Ovary (tissue), 3 donors: ENCODE data around the gene VCP.

Experiments
- EP300 ChIP-seq: sonication (generic); formaldehyde crosslinking; IDR thresholded peaks from one replicate; pipeline ENCODE4 v1.6.1; 2017; ENCODE audit warnings: antibody characterized with exemption
- POLR2A ChIP-seq: fragments of 450-650 bp; IDR thresholded peaks from one replicate; pipeline ENCODE4 v1.6.1; 2017; ENCODE audit warnings: antibody characterized with exemption, mild to moderate bottlenecking, moderate library complexity
- TF ChIP-seq, protein P1 (sequence below), 3 donors: fragments of 450-650 bp in 2 of 3; fragments of 200-600 bp in 1 of 3; IDR thresholded peaks; one replicate each; pipeline versions ENCODE4 v1.5.1 to v1.8.0; 2016 to 2022; ENCODE audit warnings: antibody characterized with exemption in 3 of 3, mild to moderate bottlenecking in 1 of 3
- donor health status: DM: no; HTN: no; CAD: no.

DNA sequence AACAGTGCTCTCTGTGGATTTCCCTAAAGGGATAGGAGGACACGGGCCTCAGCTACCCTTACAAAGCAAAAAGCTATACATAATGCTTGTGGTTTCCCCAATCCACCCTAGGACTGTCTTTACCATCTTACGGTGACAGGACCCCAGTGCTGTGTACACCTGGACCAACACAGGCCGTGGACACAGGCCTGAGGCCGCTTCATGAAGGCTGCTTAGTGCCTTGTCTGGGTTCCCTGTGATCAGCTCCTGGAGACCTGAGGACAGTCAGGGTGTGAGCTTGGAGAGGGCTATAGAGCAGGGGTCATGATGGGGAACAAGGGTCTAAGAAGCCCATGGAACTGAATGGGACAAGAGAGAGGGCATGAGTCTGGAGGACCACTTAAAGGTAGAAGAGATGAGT lies 4.4 kb upstream of the VCP start:
- TF ChIP-seq, protein P1, sequence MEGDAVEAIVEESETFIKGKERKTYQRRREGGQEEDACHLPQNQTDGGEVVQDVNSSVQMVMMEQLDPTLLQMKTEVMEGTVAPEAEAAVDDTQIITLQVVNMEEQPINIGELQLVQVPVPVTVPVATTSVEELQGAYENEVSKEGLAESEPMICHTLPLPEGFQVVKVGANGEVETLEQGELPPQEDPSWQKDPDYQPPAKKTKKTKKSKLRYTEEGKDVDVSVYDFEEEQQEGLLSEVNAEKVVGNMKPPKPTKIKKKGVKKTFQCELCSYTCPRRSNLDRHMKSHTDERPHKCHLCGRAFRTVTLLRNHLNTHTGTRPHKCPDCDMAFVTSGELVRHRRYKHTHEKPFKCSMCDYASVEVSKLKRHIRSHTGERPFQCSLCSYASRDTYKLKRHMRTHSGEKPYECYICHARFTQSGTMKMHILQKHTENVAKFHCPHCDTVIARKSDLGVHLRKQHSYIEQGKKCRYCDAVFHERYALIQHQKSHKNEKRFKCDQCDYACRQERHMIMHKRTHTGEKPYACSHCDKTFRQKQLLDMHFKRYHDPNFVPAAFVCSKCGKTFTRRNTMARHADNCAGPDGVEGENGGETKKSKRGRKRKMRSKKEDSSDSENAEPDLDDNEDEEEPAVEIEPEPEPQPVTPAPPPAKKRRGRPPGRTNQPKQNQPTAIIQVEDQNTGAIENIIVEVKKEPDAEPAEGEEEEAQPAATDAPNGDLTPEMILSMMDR (IDR thresholded peaks at IDR 0.05), result no peak
- TF ChIP-seq POLR2A (no peak), EP300 (no peak)
